HCT116 (cell line): ENCODE data around the gene OTOG. TPM values are rescaled to one million over a fixed set of nuclear protein-coding genes. Genes with fewer than 3 reads are reported as not detected.

Experiments
- ATAC-seq: fragments of 200-7000 bp; cut with Tn5 transposase; 2 replicates; pipeline ENCODE4 v1.9.1; 2020; ENCODE audit warnings: mild to moderate bottlenecking, moderate library complexity
- BruUV-seq: library from RNA; stranded (reverse); fragments of 400-500 nt; replicated peaks from 2 replicates; lab custom pipeline; 2021; lab: Mats Ljungman, UMichigan
- CTCF ChIA-PET: fragments of 300-600 bp; sonication (Branson Sonifier 250); formaldehyde crosslinking; loops from one replicate; lab custom pipeline; 2021; ENCODE audit warnings: antibody characterized with exemption; lab: Charles Lee
- POLR2A ChIA-PET: fragments of 300-600, 350-600 bp; sonication (Branson Sonifier 250); formaldehyde crosslinking; loops from one replicate; lab custom pipeline; 2021; ENCODE audit warnings: antibody characterized with exemption; lab: Charles Lee
- RAD21 ChIA-PET, 2 experiments: fragments of 300-600 bp; sonication (Branson Sonifier 250); formaldehyde crosslinking; loops; one replicate each; lab custom pipeline; 2023; ENCODE audit warnings: low total read pairs in 2 of 2; ENCODE audit not compliant: uncharacterized antibody in 2 of 2, unreplicated experiment in 2 of 2, low non-redundant PET in 1 of 2; lab: Charles Lee
- DNase-seq: peaks from one replicate; pipeline ENCODE4 v3.0.0-alpha.2; 2010; ENCODE audit warnings: low read depth, low spot score
- H2AFZ ChIP-seq: fragments of 200-600 bp; shearing (Covaris generic), sonication (generic); 2 replicates; pipeline ENCODE4 v1.6.1; 2017; ENCODE audit warnings: low read depth, mixed run types, mixed read lengths, antibody characterized with exemption, low read length; ENCODE audit not compliant: poor library complexity, severe bottlenecking
- H3K27ac ChIP-seq: 2 replicates; pipeline ENCODE4 v1.5.1; 2012; ENCODE audit warnings: low read depth, low read length
- H3K27me3 ChIP-seq: fragments of 200-600 bp; sonication (generic); 2 replicates; pipeline ENCODE4 v1.6.1; 2016; ENCODE audit warnings: mixed run types, low read length, mixed read lengths; ENCODE audit not compliant: insufficient read depth
- H3K36me3 ChIP-seq, 2 experiments: fragments of 200-500 bp in 1 of 2; fragments of 200-600 bp in 1 of 2; sonication (Bioruptor generic) in 1 of 2; sonication (generic) in 1 of 2; 2 replicates each; pipeline versions ENCODE4 v1.5.1 to v1.6.1; 2014 to 2016; ENCODE audit warnings: low read length in 2 of 2, inconsistent platforms in 1 of 2, mixed read lengths in 1 of 2, mixed run types in 1 of 2; ENCODE audit not compliant: insufficient read depth in 2 of 2, control insufficient read depth in 1 of 2
- H3K4me1 ChIP-seq, 2 experiments: fragments of 200-600 bp in 1 of 2; sonication (generic) in 1 of 2; 2 replicates each; pipeline versions ENCODE4 v1.5.1 to v1.6.1; 2012 to 2017; ENCODE audit warnings: low read length in 2 of 2, inconsistent platforms in 1 of 2, mild to moderate bottlenecking in 1 of 2, mixed read lengths in 1 of 2, mixed run types in 1 of 2, moderate library complexity in 1 of 2; ENCODE audit not compliant: insufficient read depth in 2 of 2, control insufficient read depth in 1 of 2
- H3K4me2 ChIP-seq: fragments of 200-600 bp; sonication (generic); 2 replicates; pipeline ENCODE4 v1.6.1; 2017; ENCODE audit warnings: mixed run types, low read length, mixed read lengths
- H3K4me3 ChIP-seq, 2 experiments: fragments of 200-600 bp in 1 of 2; sonication (generic) in 1 of 2; replicated peaks in 1 of 2; 2 replicates each; pipeline ENCODE4 v1.5.1; 2011 to 2016; ENCODE audit warnings: low read length in 2 of 2, control low read depth in 1 of 2, low read depth in 1 of 2, mild to moderate bottlenecking in 1 of 2, mixed read lengths in 1 of 2, mixed run types in 1 of 2
- H3K79me2 ChIP-seq: fragments of 200-600 bp; sonication (generic); 2 replicates; pipeline ENCODE4 v1.6.1; 2017; ENCODE audit warnings: mild to moderate bottlenecking, mixed run types, low read length, moderate library complexity, mixed read lengths; ENCODE audit not compliant: insufficient read depth
- H3K9ac ChIP-seq: fragments of 200-600 bp; sonication (generic); 2 replicates; pipeline ENCODE4 v1.6.1; 2016; ENCODE audit warnings: low read length, mixed read lengths
- H3K9me2 ChIP-seq: fragments of 200-600 bp; sonication (generic), shearing (Covaris generic); 2 replicates; pipeline ENCODE4 v1.6.1; 2017; ENCODE audit warnings: mixed run types, mild to moderate bottlenecking, moderate library complexity; ENCODE audit not compliant: insufficient read depth
- H3K9me3 ChIP-seq, 2 experiments: fragments of 200-500 bp in 1 of 2; fragments of 200-600 bp in 1 of 2; sonication (Bioruptor generic) in 1 of 2; sonication (generic) in 1 of 2; 2 replicates each; pipeline ENCODE4 v1.6.1; 2014 to 2017; ENCODE audit warnings: low read length in 2 of 2, mixed read lengths in 2 of 2, inconsistent platforms in 1 of 2, low read depth in 1 of 2, mild to moderate bottlenecking in 1 of 2, mixed run types in 1 of 2, moderate library complexity in 1 of 2; ENCODE audit not compliant: control insufficient read depth in 1 of 2, insufficient read depth in 1 of 2
- H4K20me1 ChIP-seq: fragments of 200-600 bp; sonication (generic), shearing (Covaris generic); 2 replicates; pipeline ENCODE4 v1.6.1; 2017; ENCODE audit warnings: mixed run types, mild to moderate bottlenecking, moderate library complexity; ENCODE audit not compliant: insufficient read depth
- CBX3 ChIP-seq: IDR thresholded peaks from 2 replicates; pipeline ENCODE4 v1.6.1; 2012; ENCODE audit warnings: low read depth
- CEBPB ChIP-seq: IDR thresholded peaks from 2 replicates; pipeline ENCODE4 v1.6.1; 2012; ENCODE audit warnings: low read depth
- EGR1 ChIP-seq: IDR thresholded peaks from 2 replicates; pipeline ENCODE4 v1.6.1; 2012; ENCODE audit warnings: low read depth
- EZH2 ChIP-seq: fragments of 200-600 bp; sonication (generic); IDR thresholded peaks from 2 replicates; pipeline ENCODE4 v1.6.1; 2017; ENCODE audit warnings: antibody characterized with exemption, mixed run types
- EZH2phosphoT487 ChIP-seq: fragments of 200-600 bp; IDR thresholded peaks from 2 replicates; pipeline ENCODE4 v1.6.1; 2018; ENCODE audit warnings: antibody characterized with exemption, borderline replicate concordance
- JUND ChIP-seq: IDR thresholded peaks from 2 replicates; pipeline ENCODE4 v1.6.1; 2012
- POLR2A ChIP-seq: IDR thresholded peaks from 2 replicates; pipeline ENCODE4 v1.7.0; 2011; ENCODE audit warnings: borderline replicate concordance; ENCODE audit not compliant: insufficient read depth, insufficient read length; ENCODE audit errors: extremely low read depth
- RAD21 ChIP-seq: IDR thresholded peaks from 2 replicates; pipeline ENCODE4 v1.6.1; 2012; ENCODE audit warnings: low read depth, mild to moderate bottlenecking
- SP1 ChIP-seq: IDR thresholded peaks from 2 replicates; pipeline ENCODE4 v1.6.1; 2012; ENCODE audit warnings: low read depth
- SRF ChIP-seq: IDR thresholded peaks from 2 replicates; pipeline ENCODE4 v1.6.1; 2012; ENCODE audit warnings: low read depth
- TCF7L2 ChIP-seq: IDR thresholded peaks from 2 replicates; pipeline ENCODE4 v1.7.0; 2011; ENCODE audit warnings: borderline replicate concordance, inconsistent platforms; ENCODE audit not compliant: insufficient read depth, insufficient read length; ENCODE audit errors: extremely low read depth
- ZNF274 ChIP-seq: fragments of 200-500 bp; sonication (Bioruptor generic); IDR thresholded peaks from 2 replicates; pipeline ENCODE4 v1.6.1; 2014; ENCODE audit warnings: mild to moderate bottlenecking, low read depth, low read length, inconsistent platforms
- intact Hi-C: fragments of 100-400 bp; cut with micrococcal nuclease; formaldehyde crosslinking; loops from 2 replicates; pipeline ENCODE4 v1.10.0; 2022
- total RNA-seq: library from RNA; stranded (reverse); gene quantifications from one replicate; pipeline ENCODE4 v1.2.1, GENCODE V29; 2021; ENCODE audit not compliant: unreplicated experiment
- TF ChIP-seq, protein P1 (sequence below): IDR thresholded peaks from 2 replicates; pipeline ENCODE4 v1.6.1; 2012; ENCODE audit warnings: low read depth
- TF ChIP-seq, protein P2 (sequence below), 3 experiments: fragments of 200-600 bp in 1 of 3; sonication (generic) in 1 of 3; IDR thresholded peaks in 2 of 3; conservative IDR thresholded peaks in 1 of 3; 2 replicates each; pipeline ENCODE4 v1.5.1; 2012 to 2017; ENCODE audit warnings: low read depth in 2 of 3, low read length in 2 of 3, antibody characterized with exemption in 1 of 3, borderline replicate concordance in 1 of 3, control low read depth in 1 of 3, mild to moderate bottlenecking in 1 of 3, mixed read lengths in 1 of 3, mixed run types in 1 of 3, moderate library complexity in 1 of 3; ENCODE audit not compliant: insufficient read depth in 1 of 3
- TF ChIP-seq, protein P3 (sequence below): IDR thresholded peaks from 2 replicates; pipeline ENCODE4 v1.6.1; 2012
- TF ChIP-seq, protein P4 (sequence below): IDR thresholded peaks from 2 replicates; pipeline ENCODE4 v1.6.1; 2012

OTOG gene
- total RNA-seq, 1 experiment from 2014 or later = 0.07 TPM

- TF ChIP-seq, protein P1, sequence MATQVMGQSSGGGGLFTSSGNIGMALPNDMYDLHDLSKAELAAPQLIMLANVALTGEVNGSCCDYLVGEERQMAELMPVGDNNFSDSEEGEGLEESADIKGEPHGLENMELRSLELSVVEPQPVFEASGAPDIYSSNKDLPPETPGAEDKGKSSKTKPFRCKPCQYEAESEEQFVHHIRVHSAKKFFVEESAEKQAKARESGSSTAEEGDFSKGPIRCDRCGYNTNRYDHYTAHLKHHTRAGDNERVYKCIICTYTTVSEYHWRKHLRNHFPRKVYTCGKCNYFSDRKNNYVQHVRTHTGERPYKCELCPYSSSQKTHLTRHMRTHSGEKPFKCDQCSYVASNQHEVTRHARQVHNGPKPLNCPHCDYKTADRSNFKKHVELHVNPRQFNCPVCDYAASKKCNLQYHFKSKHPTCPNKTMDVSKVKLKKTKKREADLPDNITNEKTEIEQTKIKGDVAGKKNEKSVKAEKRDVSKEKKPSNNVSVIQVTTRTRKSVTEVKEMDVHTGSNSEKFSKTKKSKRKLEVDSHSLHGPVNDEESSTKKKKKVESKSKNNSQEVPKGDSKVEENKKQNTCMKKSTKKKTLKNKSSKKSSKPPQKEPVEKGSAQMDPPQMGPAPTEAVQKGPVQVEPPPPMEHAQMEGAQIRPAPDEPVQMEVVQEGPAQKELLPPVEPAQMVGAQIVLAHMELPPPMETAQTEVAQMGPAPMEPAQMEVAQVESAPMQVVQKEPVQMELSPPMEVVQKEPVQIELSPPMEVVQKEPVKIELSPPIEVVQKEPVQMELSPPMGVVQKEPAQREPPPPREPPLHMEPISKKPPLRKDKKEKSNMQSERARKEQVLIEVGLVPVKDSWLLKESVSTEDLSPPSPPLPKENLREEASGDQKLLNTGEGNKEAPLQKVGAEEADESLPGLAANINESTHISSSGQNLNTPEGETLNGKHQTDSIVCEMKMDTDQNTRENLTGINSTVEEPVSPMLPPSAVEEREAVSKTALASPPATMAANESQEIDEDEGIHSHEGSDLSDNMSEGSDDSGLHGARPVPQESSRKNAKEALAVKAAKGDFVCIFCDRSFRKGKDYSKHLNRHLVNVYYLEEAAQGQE = no peak
- TF ChIP-seq, protein P2, sequence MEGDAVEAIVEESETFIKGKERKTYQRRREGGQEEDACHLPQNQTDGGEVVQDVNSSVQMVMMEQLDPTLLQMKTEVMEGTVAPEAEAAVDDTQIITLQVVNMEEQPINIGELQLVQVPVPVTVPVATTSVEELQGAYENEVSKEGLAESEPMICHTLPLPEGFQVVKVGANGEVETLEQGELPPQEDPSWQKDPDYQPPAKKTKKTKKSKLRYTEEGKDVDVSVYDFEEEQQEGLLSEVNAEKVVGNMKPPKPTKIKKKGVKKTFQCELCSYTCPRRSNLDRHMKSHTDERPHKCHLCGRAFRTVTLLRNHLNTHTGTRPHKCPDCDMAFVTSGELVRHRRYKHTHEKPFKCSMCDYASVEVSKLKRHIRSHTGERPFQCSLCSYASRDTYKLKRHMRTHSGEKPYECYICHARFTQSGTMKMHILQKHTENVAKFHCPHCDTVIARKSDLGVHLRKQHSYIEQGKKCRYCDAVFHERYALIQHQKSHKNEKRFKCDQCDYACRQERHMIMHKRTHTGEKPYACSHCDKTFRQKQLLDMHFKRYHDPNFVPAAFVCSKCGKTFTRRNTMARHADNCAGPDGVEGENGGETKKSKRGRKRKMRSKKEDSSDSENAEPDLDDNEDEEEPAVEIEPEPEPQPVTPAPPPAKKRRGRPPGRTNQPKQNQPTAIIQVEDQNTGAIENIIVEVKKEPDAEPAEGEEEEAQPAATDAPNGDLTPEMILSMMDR (IDR thresholded peaks at IDR 0.05 in 2 of 3, conservative IDR thresholded peaks at IDR 0.05 in 1 of 3; ENCODE audit: borderline replicate concordance in 1 of 3, insufficient read depth in 1 of 3, low read depth in 2 of 3, low read length in 2 of 3) = no peak
- no peak for TF ChIP-seq CEBPB
These were observed 21.5 kb upstream of the OTOG start (continued) for GRCh38 chr11:17525570-17525969.

- intact Hi-C loops = no loop called here
- CTCF ChIA-PET = interaction anchor here (1.0 kb wide), 2 partner anchors 121 to 142 kb away, joined by 3 to 4 read pairs; no protein-coding TSS in a partner anchor
These were observed 20.7 kb upstream of the OTOG start for GRCh38 chr11:17526326-17526725.

More at GRCh38 chr11:17526326-17526725, 20.7 kb upstream of the OTOG start:
- no peaks in the 10 kb centered on the region for H3K27me3 ChIP-seq
- no peaks in the 10 kb centered on the region for H4K20me1 ChIP-seq
- no peak overlapping the region for H3K9ac ChIP-seq
- no peaks in the 10 kb centered on the region for H3K79me2 ChIP-seq
- ChIA-PET RAD21 (interaction anchor here in 1 of 2 experiments (0.7 kb wide), 1 partner anchor 191 kb away, joined by 3 read pairs; no protein-coding TSS in a partner anchor), POLR2A (no interaction called here)
- H3K4me1 ChIP-seq = no peaks in the 10 kb centered on the region
- H3K27ac ChIP-seq = no peak overlapping the region
- ATAC-seq (no peak), DNase-seq (no peak)
- no peak overlapping the region for H3K4me2 ChIP-seq
- no peaks in the 10 kb centered on the region for H3K9me2 ChIP-seq
- BruUV-seq = no TSS peak
- no peak overlapping the region for H3K4me3 ChIP-seq
- 0 out of 4 replicates have a peak, but pooled peaks cover 0 to 3% of the 10 kb centered on the region in 2 experiments for H3K36me3 ChIP-seq
- H3K9me3 ChIP-seq = no peaks in the 10 kb centered on the region
- TF ChIP-seq ZNF274 = no peak
- no peak for TF ChIP-seq SRF
- no peak for TF ChIP-seq EGR1
- no peak for TF ChIP-seq CBX3
- TF ChIP-seq, protein P3, sequence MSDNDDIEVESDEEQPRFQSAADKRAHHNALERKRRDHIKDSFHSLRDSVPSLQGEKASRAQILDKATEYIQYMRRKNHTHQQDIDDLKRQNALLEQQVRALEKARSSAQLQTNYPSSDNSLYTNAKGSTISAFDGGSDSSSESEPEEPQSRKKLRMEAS = no peak
- TF ChIP-seq TCF7L2 = no peak
- no peak for TF ChIP-seq JUND
- no peak for TF ChIP-seq EZH2phosphoT487
- no peak for TF ChIP-seq SP1
- TF ChIP-seq, protein P4, sequence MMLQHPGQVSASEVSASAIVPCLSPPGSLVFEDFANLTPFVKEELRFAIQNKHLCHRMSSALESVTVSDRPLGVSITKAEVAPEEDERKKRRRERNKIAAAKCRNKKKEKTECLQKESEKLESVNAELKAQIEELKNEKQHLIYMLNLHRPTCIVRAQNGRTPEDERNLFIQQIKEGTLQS = no peak
- TF ChIP-seq EZH2 = no peak
- TF ChIP-seq RAD21 = no peak
- TF ChIP-seq POLR2A = no peak
- H2AFZ ChIP-seq = no peak overlapping the region
